ENCODE measurements around the gene LRRC2. TPM values are rescaled to one million over a fixed set of nuclear protein-coding genes. Genes with fewer than 3 reads are reported as not detected.

Gene LRRC2
- total RNA-seq, 4 donors from 2014 or later: 0.59 to 1.5 (median 0.60) TPM; not detected in 1

DNA sequence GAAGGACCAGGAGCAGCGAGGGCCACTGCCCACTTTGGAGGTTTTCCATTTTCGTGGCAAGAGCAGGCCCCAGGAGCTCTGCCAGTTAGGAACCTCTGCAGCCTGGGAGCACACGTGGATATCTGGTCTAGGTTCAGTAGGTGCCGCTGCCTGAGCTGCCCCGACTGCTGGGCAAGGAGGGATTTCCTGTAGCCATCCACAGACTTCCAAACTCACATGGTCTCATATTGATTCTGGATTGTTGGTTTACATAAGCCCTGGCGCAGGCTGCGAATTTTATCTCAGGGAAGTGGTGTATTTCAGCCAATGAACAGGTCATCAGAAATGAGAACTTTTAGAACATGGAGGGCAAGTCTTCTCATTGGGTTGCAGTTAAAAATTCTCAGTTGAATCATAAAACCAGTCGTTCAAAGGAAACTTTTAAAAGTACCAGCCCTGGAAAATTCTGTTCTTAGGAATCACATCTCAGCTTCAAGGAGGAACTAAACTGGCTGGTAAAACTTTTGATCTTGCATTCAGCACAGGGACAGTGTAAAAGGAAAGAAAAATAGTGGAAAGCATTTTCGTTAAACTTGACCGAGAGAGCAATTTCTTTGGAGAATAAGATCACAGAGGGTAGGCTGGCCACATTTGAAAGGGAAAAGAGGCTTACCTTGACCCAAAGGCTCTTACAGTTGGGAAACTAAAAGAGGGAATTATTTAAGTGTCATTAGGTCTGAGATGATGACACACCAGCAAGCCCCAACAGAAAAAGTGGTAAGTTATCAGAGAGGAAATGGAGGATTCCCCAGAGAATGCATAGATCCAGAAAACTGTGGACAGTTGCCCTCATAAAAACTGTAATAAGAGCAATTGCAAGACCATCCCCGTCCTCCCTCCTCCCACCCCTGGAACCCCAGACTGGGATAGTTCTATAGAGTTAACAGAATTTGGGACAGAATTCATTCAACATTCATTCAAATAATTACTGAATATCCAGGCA is 74.7 kb downstream of the LRRC2 start:
- Histone ChIP-seq H3K4me1 (peaks cover 0 to 6% (median 5%) of the 10 kb centered on the region in 4 donors), H3K27me3 (peaks cover 0 to 4% of the 10 kb centered on the region in 2 donors), H3K27ac (no peak overlapping the region), H3K36me3 (no peaks in the 10 kb centered on the region), H3K4me3 (no peak overlapping the region), H3K9me3 (no peaks in the 10 kb centered on the region)
- WGBS, 2 donors: 71 to 75% methylated on average over 11 of the region's 11 CpGs
- TF ChIP-seq, protein P1, sequence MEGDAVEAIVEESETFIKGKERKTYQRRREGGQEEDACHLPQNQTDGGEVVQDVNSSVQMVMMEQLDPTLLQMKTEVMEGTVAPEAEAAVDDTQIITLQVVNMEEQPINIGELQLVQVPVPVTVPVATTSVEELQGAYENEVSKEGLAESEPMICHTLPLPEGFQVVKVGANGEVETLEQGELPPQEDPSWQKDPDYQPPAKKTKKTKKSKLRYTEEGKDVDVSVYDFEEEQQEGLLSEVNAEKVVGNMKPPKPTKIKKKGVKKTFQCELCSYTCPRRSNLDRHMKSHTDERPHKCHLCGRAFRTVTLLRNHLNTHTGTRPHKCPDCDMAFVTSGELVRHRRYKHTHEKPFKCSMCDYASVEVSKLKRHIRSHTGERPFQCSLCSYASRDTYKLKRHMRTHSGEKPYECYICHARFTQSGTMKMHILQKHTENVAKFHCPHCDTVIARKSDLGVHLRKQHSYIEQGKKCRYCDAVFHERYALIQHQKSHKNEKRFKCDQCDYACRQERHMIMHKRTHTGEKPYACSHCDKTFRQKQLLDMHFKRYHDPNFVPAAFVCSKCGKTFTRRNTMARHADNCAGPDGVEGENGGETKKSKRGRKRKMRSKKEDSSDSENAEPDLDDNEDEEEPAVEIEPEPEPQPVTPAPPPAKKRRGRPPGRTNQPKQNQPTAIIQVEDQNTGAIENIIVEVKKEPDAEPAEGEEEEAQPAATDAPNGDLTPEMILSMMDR (IDR thresholded peaks at IDR 0.05): no peak
- TF ChIP-seq POLR2A (IDR thresholded peaks at IDR 0.05) (no peak), EP300 (IDR thresholded peaks at IDR 0.05) (no peak)
- no peak for DNase-seq (ENCODE audit: low spot score in 2 of 2)

DNA sequence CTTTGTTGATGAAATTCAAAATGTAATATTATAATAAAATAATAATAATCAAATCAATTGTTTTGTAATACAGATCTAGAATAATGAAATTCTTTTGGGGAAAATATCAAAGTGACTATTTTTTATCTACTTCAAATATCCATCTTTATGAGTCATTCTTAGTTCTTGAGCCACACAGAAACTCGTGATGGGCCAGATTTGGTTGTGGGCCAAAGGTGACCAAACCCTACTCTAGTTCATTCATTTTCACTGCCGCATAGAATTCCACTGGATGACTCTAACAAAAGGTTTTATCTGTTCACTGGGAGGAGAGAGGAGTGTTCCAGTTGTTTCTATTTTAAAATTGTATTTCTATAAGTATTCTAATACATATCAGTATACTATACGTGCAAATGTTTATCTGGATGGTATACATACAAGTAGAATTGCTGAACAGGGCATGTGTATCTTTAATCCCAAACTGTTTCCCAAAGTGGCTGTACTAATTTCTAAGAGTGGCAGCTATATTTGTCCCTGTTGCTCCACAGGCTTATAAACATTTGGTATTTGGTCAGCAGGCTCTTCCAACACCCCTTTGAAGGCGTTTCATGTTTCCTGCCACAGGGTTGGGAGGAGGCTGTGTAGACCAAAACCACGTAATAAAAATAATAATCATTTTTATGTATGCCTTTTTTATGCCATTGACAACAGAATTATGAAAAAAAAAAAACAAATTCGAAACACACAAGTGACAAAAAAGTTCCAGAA is 75.6 kb downstream of the LRRC2 start:
- Histone ChIP-seq H3K27ac (no peak overlapping the region), H3K27me3 (peaks cover 0 to 4% of the 10 kb centered on the region in 2 donors), H3K4me3 (no peak overlapping the region), H3K9me3 (no peaks in the 10 kb centered on the region), H3K4me1 (peaks cover 0 to 6% (median 5%) of the 10 kb centered on the region in 4 donors), H3K36me3 (no peaks in the 10 kb centered on the region)
- 74% methylated on average over 6 of the region's 6 CpGs for WGBS, 2 donors
- no peak for TF ChIP-seq EP300 (IDR thresholded peaks at IDR 0.05)
- DNase-seq (ENCODE audit: low spot score in 2 of 2): no peak

DNA sequence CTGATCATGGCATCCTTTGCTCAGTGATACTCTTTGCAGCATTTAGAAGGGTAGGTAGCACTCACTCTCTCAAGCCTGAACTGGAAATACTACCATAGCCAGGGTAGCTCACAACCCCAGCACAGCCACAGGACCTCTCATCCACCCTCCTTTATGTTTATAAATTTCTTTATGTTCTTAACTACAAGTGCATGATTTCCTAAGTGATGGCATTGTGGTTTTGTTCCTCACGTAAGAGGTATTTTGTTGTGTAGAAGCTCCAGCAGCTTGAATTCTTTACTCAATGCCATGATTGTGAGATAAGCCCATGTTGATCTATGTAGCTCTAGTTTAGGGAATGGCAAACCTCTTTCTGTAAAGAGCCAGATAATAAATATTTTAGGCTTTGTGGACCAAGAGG is 76.2 kb downstream of the LRRC2 start:
- H3K9me3 ChIP-seq: no peaks in the 10 kb centered on the region
- no peak overlapping the region for H3K27ac ChIP-seq
- WGBS, 2 donors: 50 to 71% methylated on average over 1 of the region's 1 CpG
- TF ChIP-seq, protein P1 (IDR thresholded peaks at IDR 0.05): no peak
- H3K4me1 ChIP-seq: peaks cover 0 to 6% (median 5%) of the 10 kb centered on the region in 4 donors
- peaks cover 0 to 4% of the 10 kb centered on the region in 2 donors for H3K27me3 ChIP-seq
- H3K36me3 ChIP-seq: no peaks in the 10 kb centered on the region
- no peak for DNase-seq (ENCODE audit: low spot score in 2 of 2)
- no peak overlapping the region for H3K4me3 ChIP-seq

DNA sequence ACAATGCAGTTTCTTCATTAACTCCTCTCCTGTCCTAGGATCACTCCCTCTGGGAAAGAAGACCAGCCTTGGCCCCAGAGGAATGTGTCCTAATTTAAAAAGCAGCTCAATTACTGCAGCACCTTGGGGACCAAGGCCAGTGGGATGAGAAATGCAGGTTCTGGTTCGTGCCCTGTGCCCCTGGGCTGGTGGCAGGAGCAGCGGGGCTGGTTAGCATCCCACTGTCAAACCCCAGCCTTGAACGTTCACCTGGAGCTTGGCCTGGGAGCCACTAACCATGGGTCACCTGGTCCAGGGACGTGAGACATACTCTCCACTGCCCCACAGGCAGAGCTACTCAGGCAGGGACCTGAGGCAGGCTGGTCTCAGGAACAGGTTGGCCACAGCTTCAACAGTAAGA is 76.7 kb downstream of the LRRC2 start:
- Histone ChIP-seq H3K36me3 (no peaks in the 10 kb centered on the region), H3K4me3 (no peak overlapping the region), H3K27me3 (peaks cover 0 to 4% of the 10 kb centered on the region in 2 donors), H3K27ac (no peak overlapping the region), H3K4me1 (peaks cover 0 to 6% (median 5%) of the 10 kb centered on the region in 4 donors), H3K9me3 (no peaks in the 10 kb centered on the region)
- no peak for DNase-seq (ENCODE audit: low spot score in 2 of 2)
- no peak for TF ChIP-seq EP300 (IDR thresholded peaks at IDR 0.05)
- TF ChIP-seq POLR2A (IDR thresholded peaks at IDR 0.05): no peak
- WGBS, 2 donors: 84 to 86% methylated on average over 4 of the region's 4 CpGs

DNA sequence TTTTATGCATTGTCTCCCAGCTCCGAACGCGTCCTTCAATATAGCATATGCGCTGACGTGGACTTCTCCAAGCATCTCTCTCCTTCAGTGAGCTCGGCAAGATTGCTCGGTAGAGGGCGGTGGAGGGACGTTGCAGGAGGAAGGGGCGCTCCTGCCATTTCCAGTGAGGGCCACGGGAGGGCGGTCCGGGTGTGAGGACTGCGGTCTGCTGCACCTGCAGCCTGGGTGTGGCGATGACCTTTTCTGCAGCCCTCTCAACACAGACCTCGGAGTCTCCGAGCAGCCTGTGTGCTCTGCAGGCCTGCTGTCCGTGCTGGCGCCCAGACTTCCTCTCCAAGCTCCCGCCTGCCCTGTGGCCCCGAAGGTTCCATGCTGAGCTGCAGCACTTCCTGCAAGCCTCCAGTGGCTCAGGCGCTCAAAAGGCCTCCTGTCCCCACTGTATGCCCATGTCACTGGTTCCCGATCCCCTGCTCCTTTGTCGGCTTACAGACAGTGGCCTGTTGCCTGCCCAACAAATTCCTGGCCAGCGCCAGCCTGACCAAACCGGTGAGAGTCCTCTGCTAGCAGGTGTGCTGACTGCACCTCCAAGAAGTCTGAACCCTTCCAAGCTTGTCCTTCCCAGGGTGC is 77.3 kb downstream of the LRRC2 start:
- no peak for TF ChIP-seq POLR2A (IDR thresholded peaks at IDR 0.05)
- TF ChIP-seq, protein P1 (IDR thresholded peaks at IDR 0.05): peak; percentile 88 to 96 (median 96)
- H3K36me3 ChIP-seq: no peaks in the 10 kb centered on the region
- peaks cover 0 to 6% (median 5%) of the 10 kb centered on the region in 4 donors for H3K4me1 ChIP-seq
- H3K9me3 ChIP-seq: no peaks in the 10 kb centered on the region
- H3K27me3 ChIP-seq: peaks cover 0 to 4% of the 10 kb centered on the region in 2 donors
- no peak overlapping the region for H3K27ac ChIP-seq
- 12 to 18% methylated on average over 16 to 20 of the region's 26 CpGs for WGBS, 2 donors
- no peak overlapping the region for H3K4me3 ChIP-seq
- peak; percentile 76 to 93 for DNase-seq (ENCODE audit: low spot score in 2 of 2)

Measured in tibial nerve (tissue), 4 donors.